Effector CD4-positive, alpha-beta T cell (primary cell): ENCODE measurements around the gene SUCLG1.
"Not testable (repeated sequence)": the region's sequence is repeated elsewhere in the genome, so short reads cannot be mapped to it uniquely, and the experiment has no call there.

Experiments used
- DNase-seq: peaks from one replicate; pipeline ENCODE4 v3.0.0-alpha.2; 2020

The SUCLG1 gene

GRCh38 chr2:84417453-84418145, 41.5 kb downstream of the SUCLG1 start:
- no peak for DNase-seq

DNA sequence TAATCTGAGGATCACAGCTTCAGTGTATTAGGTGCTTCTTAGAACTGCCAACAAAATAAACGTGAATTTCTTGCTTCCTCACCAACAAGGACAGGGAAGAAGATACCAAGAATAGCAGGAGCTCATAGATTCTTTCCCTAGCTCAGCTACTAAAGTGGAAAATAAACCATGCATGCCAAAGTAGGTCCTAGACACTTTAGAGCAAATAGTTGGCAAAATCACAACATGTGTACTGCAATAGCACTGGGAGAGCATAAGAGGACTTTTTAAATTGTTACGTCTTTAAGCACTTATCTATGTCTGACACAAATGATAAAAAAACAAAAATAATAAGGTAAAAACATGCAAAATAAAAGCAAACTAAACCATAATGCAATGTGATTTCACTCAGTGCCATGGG, 49.5 kb downstream of the SUCLG1 start:
- no peak for DNase-seq

DNA sequence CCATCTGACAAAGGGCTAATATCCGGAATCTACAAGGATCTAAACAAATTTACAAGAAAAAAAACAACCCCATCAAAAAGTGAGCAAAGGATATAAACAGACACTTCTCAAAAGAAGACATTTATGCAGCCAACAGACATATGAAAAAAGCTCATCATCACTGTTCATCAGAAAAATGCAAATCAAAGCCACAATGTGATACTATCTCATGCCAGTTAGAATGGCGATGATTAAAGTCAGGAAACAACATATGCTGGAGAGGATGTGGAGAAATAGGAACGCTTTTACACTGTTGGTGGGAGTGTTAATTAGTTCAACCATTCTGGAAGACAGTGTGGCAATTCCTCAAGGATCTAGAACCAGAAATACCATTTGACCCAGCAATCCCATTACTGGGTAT, 57.0 kb downstream of the SUCLG1 start:
- DNase-seq = not testable (repeated sequence)

DNA sequence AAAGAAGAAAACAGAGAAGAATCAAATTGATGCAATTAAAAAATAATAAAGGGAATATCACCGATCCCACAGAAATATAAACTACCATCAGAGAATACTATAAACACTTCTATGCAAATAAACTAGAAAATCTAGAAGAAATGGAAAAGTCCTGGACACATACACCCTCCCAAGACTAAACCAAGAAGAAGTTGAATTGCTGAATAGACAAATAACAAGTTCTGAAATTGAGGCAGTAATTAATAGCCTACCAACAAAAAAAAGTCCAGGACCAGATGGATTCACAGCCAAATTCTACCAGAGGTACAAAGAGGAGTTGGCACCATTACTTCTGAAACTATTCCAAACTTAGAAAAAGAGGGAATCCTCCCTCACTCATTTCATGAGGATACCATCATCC, 59.2 kb downstream of the SUCLG1 start:
- DNase-seq = not testable (repeated sequence)

DNA sequence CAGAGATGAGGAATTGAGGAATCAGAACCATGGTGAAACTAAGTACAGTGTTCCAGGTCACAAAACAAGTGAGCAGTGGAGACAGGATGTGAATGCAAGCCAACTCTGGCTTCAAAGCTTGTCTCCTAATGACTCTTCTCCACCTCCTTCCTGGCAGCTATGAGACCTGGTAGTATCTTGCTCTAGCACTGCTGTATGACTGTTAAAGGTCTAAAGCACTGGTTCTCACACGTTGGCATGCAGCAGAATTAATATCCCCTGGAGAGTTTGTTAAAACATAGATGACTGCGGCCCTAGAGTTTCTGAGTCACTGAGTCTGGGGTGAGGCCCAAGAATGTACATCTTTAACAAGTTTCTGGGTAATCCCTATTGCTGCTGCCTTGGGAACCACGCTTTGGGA, 63.3 kb downstream of the SUCLG1 start:
- no peak for DNase-seq

DNA sequence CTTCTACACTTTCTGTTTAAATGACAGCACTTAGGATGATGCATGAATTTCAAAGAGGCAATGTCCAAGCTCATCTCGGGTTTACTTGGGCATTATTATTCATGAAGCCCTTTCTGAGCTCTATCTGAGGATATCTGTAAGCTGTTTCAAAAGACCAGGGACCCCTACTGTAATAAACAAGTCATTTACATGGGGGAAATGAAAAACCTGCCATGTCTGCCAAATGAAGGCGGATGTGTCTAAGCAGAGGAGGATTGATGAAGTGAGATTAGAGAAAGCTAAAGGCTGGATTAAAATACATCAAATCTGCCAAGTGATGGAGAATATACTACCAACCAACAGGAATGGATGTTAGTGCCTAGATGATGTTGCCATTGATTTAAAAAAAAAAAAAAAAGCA, 64.5 kb downstream of the SUCLG1 start:
- DNase-seq = no peak

DNA sequence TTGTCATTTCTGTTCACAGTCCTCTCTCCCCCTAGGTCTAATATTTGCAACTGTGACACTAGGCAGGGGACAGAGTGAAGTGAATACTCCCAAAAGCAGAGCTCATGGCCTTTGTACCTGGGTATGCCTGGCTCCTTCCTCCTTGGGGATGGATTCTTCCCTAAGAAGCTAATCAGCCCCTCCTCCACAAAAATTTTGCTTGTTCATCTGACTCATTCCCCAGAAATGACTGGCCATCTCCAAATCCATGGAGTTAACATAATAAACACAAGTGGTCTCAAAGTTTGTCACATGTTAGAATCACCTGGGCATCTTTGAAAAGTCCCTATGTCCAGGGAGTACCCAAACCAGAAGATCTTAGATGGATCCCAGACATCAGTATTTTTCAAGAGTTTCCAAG, 65.3 kb downstream of the SUCLG1 start:
- DNase-seq = no peak

GRCh38 chr2:84389794-84390193, 69.3 kb downstream of the SUCLG1 start:
- no peak for DNase-seq

- DNase-seq = no peak
Measured at GRCh38 chr2:84388921-84389490, 70.1 kb downstream of the SUCLG1 start.

- DNase-seq = no peak
Measured at GRCh38 chr2:84388133-84388532, 70.9 kb downstream of the SUCLG1 start.

DNA sequence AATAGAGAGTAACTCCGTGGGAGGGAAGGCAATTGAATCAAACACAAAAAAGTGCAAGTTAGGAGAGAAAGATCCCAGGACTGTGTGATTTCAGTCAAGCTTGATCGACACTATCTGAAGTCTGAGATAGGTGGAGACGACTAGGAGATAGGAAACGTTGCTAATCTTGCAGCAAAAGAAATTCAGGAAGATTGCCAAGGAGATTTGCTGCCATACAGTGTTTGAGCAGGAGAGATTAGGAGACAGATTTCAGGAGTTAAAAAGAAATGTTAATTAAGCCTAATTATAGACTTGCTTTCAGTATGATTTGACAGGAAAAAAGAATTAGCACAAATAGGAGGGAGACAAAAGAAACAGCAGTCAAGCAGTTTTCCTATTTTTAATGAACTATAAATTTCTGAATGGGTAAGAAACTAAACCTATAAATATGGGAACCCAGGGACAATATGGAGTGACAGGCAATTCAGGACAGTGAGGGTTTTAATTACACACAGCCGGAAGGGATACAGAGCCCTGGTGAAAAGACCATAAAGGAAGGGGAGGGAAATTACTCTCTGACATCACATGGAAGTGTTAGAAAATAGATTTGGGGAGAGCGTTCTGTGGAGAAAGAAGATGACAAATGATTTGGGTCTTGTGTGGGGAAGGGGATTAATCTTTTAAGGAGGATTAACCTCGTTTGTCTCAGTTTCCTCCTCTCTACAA, 72.6 kb downstream of the SUCLG1 start:
- DNase-seq = no peak

DNA sequence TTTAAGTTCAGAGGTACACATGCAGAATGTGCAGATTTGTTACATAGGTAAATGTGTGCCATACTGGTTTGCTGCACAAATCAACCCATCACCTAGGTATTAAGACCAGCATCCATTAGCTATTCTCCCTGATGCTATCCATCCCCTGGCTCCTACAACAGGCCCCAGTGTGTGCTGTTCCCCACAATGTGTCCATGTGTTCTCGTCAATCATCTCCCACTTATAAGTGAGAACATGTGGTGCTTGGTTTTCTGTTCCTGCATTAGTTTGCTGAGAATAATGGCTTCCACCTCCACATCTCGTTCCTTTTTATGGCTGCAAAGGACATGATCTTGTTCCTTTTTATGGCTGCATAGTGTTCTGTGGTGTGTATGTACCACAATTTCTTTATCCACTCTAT, 75.8 kb downstream of the SUCLG1 start:
- DNase-seq = no peak

GRCh38 chr2:84380875-84381274, 78.2 kb downstream of the SUCLG1 start:
- DNase-seq = no peak

- no peak for DNase-seq
Measured at GRCh38 chr2:84378960-84379359, 80.1 kb downstream of the SUCLG1 start.

- DNase-seq = no peak
Measured at GRCh38 chr2:84375020-84375419, 84.1 kb downstream of the SUCLG1 start.

DNA sequence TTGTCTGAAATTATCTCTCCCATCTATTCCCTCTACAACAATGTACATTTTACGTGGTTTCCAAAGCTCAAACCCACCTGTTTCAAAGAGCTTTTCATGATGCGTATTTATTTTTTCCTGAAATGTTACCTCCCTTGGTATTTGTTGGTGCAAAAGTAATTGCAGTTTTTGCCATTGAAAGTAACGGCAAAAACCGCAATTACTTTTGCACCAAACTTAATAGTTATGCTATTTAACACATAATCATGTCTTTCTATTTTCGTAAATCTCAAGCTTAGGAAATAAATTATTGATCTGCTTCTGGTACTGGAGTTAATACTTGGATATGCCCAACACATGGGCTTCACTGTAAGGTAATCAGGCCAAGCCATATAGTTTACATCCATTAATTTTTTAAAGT, 85.2 kb downstream of the SUCLG1 start:
- no peak for DNase-seq
